HEK293T (cell line): ENCODE data around the gene BANK1.

ENCODE experiments used
- CTCF ChIA-PET: fragments of 350-600 bp; formaldehyde crosslinking; extraction: SDS; loops from one replicate; lab custom pipeline; 2021; ENCODE audit warnings: antibody characterized with exemption, inconsistent platforms; lab: Yijun Ruan, JAX
- POLR2A ChIA-PET: fragments of 350-600 bp; formaldehyde crosslinking; extraction: SDS; loops from one replicate; lab custom pipeline; 2020; ENCODE audit warnings: antibody characterized with exemption, inconsistent platforms; lab: Yijun Ruan, JAX
- DNase-seq: peaks from one replicate; pipeline ENCODE4 v3.0.0; 2012; ENCODE audit warnings: mixed read lengths; ENCODE audit errors: extremely low spot score
- ARNT ChIP-seq: fragments of 450-650 bp; IDR thresholded peaks from 2 replicates; pipeline ENCODE4 v1.6.1; 2017; ENCODE audit warnings: mild to moderate bottlenecking
- BHLHE40 ChIP-seq: fragments of 450-650 bp; IDR thresholded peaks from 2 replicates; pipeline ENCODE4 v1.6.1; 2016; ENCODE audit warnings: mild to moderate bottlenecking, moderate library complexity, borderline replicate concordance
- CTBP1 ChIP-seq: fragments of 450-650 bp; IDR thresholded peaks from 2 replicates; pipeline ENCODE4 v1.6.1; 2016; ENCODE audit warnings: borderline replicate concordance
- ELF4 ChIP-seq: fragments of 450-650 bp; IDR thresholded peaks from 2 replicates; pipeline ENCODE4 v1.6.1; 2017; ENCODE audit warnings: antibody characterized with exemption
- FOXA1 ChIP-seq: fragments of 450-650 bp; IDR thresholded peaks from 2 replicates; pipeline ENCODE4 v1.6.1; 2016; ENCODE audit warnings: mild to moderate bottlenecking
- FOXK2 ChIP-seq: fragments of 450-650 bp; IDR thresholded peaks from 2 replicates; pipeline ENCODE4 v1.6.1; 2016; ENCODE audit warnings: mild to moderate bottlenecking
- FOXM1 ChIP-seq: fragments of 450-650 bp; IDR thresholded peaks from 2 replicates; pipeline ENCODE4 v1.6.1; 2017; ENCODE audit warnings: mild to moderate bottlenecking, borderline replicate concordance
- HDGF ChIP-seq: fragments of 450-650 bp; IDR thresholded peaks from 2 replicates; pipeline ENCODE4 v1.6.1; 2017; ENCODE audit warnings: antibody characterized with exemption, borderline replicate concordance
- L3MBTL2 ChIP-seq: fragments of 450-650 bp; conservative IDR thresholded peaks from 2 replicates; pipeline ENCODE4 v1.6.1; 2016; ENCODE audit warnings: mild to moderate bottlenecking
- LEF1 ChIP-seq: fragments of 450-650 bp; IDR thresholded peaks from 2 replicates; pipeline ENCODE4 v1.6.1; 2017; ENCODE audit warnings: mild to moderate bottlenecking, borderline replicate concordance
- NFRKB ChIP-seq: fragments of 450-650 bp; IDR thresholded peaks from 2 replicates; pipeline ENCODE4 v1.6.1; 2016; ENCODE audit warnings: mild to moderate bottlenecking, moderate library complexity
- SP1 ChIP-seq: fragments of 450-650 bp; IDR thresholded peaks from 2 replicates; pipeline ENCODE4 v1.6.1; 2017
- SUZ12 ChIP-seq: fragments of 450-650 bp; IDR thresholded peaks from 2 replicates; pipeline ENCODE4 v1.6.1; 2016; ENCODE audit warnings: mild to moderate bottlenecking
- TARDBP ChIP-seq: fragments of 450-650 bp; IDR thresholded peaks from 2 replicates; pipeline ENCODE4 v1.6.1; 2016
- ZNF384 ChIP-seq: fragments of 450-650 bp; IDR thresholded peaks from 2 replicates; pipeline ENCODE4 v1.6.1; 2016
- TF ChIP-seq, protein P1 (sequence below): fragments of 450-650 bp; IDR thresholded peaks from 2 replicates; pipeline ENCODE4 v1.6.1; 2016

Gene BANK1

GRCh38 chr4:101992446-101992845, 201.9 kb downstream of the BANK1 start:
- POLR2A ChIA-PET = no interaction called here
- DNase-seq = no peak
- CTCF ChIA-PET = no interaction called here
- TF ChIP-seq, protein P1, sequence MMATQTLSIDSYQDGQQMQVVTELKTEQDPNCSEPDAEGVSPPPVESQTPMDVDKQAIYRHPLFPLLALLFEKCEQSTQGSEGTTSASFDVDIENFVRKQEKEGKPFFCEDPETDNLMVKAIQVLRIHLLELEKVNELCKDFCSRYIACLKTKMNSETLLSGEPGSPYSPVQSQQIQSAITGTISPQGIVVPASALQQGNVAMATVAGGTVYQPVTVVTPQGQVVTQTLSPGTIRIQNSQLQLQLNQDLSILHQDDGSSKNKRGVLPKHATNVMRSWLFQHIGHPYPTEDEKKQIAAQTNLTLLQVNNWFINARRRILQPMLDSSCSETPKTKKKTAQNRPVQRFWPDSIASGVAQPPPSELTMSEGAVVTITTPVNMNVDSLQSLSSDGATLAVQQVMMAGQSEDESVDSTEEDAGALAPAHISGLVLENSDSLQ = no peak
- TF ChIP-seq FOXM1 = no peak
- no peak for TF ChIP-seq ARNT
- TF ChIP-seq ZNF384 = no peak
- TF ChIP-seq FOXA1 = no peak

GRCh38 chr4:101993002-101993841, 202.7 kb downstream of the BANK1 start:
- ChIA-PET CTCF (no interaction called here), POLR2A (no interaction called here)
- DNase-seq = no peak
- TF ChIP-seq FOXM1 = no peak
- no peak for TF ChIP-seq ZNF384
- TF ChIP-seq SP1 = no peak
- TF ChIP-seq CTBP1 = no peak
- no peak for TF ChIP-seq HDGF
- TF ChIP-seq ELF4 = no peak
- TF ChIP-seq SUZ12 = no peak
- no peak for TF ChIP-seq NFRKB
- TF ChIP-seq FOXK2 = no peak
- TF ChIP-seq ARNT = no peak
- TF ChIP-seq TARDBP = no peak
- no peak for TF ChIP-seq LEF1
- TF ChIP-seq BHLHE40 = no peak
- TF ChIP-seq, protein P1 = no peak
- no peak for TF ChIP-seq L3MBTL2
- TF ChIP-seq FOXA1 = no peak

DNA sequence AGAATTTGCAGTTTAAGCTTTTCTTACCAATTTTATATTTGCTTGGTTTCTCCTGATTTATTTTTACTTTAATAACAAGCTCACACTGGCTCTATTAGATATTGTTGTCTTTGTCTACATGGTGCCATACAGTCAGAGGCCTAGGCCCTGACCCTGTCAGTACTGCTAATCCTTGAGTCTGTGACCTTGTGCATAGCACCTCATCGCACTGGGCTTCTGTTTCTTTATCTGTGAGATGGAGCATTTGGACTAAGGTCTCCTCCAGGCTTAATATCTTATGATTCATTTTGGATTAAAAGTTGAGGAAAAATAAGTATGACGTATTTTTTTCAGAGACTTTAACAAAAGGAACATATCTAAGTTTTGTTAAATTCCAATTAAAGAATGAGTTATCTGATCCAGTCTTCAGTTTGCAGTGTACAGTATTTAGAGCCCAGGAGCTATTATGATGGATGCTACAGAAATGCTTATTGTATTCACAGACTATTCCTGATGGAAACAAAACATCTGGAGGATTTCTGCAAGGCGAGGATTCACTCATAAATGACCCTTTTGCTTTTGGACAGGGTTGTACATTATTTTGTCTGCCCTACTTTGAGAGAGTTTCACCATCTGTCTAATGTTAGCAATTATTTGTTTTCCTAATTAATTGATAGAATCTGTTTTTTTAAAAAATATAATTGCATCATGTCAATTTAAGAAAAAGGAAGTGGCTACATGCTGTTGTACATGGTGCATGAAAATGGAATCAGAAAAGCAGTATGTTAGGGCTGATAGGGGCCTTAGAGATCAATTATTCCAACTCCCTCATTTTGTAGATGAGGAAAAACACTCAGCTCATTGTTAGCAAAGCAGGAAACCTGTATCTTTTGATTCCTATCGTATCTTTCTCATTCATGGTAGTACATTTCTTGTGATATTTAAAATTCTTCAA, 203.6 kb downstream of the BANK1 start:
- ChIA-PET POLR2A (no interaction called here), CTCF (no interaction called here)
- DNase-seq = no peak
- TF ChIP-seq BHLHE40 (no peak), ARNT (no peak), SUZ12 (no peak), LEF1 (no peak), L3MBTL2 (no peak), FOXK2 (no peak), ELF4 (no peak), SP1 (no peak), FOXA1 (no peak), TARDBP (no peak), NFRKB (no peak)
- TF ChIP-seq, protein P1 = no peak

DNA sequence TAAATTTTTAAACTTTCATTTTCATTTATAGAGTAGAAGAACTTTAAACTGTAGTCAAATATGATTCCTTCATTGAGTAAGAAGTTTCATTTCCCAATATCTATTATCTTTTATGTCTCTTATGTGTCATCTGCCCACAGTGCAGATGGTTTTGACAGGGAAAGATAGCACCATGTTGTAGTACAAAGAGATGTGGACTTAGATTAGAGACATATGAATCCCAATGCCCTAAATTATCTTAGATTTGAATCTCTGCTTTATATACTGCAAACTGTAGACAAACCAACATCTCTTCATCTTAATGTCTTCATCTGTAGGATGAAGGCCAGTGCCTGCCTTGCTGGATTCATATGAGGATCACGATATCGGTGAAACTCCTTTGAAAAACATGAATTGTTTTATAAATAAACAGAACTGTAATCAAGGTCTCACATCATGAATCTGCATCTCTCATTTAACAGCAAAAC, 217.5 kb downstream of the BANK1 start:
- ChIA-PET CTCF (no interaction called here), POLR2A (no interaction called here)
- no peak for DNase-seq
- TF ChIP-seq LEF1 = no peak

DNA sequence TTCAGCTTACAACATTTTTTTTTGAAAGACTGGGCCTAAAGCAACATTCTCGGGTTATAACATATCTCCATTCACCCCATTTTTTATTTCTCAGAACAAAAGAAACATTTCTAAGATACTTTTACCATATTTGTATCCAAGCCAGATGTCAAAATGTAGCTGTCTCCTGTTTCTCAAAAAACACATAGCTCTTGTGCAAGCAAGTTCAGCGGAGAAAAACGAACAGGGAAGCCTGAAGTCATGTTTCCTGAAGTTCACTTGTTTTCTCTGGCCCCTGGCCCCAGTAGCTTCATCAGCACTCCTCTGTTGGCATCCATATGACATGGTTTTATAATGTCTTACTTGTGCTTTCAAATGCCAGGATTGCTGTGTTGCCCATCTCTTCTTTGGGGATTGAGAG, 218.2 kb downstream of the BANK1 start:
- ChIA-PET POLR2A (no interaction called here), CTCF (no interaction called here)
- no peak for DNase-seq
- TF ChIP-seq HDGF = no peak
- TF ChIP-seq FOXM1 = no peak
- no peak for TF ChIP-seq ARNT

- ChIA-PET POLR2A (no interaction called here), CTCF (no interaction called here)
- no peak for TF ChIP-seq HDGF
- no peak for DNase-seq
Measured at GRCh38 chr4:102022343-102022742, 231.8 kb downstream of the BANK1 start.
